Rectal smooth muscle tissue (tissue), 1 donor: ENCODE data around the gene C20orf202.
"Not testable (repeated sequence)": the region's sequence is repeated elsewhere in the genome, so short reads cannot be mapped to it uniquely, and the experiment has no call there.

ENCODE experiments used
- H3K27ac ChIP-seq: one replicate; pipeline ENCODE4 v1.7.0; 2013; ENCODE audit warnings: low read depth, low read length, inconsistent platforms
- H3K27me3 ChIP-seq: one replicate; pipeline ENCODE4 v1.7.0; 2013; ENCODE audit warnings: low read length; ENCODE audit not compliant: control insufficient read depth, insufficient read depth
- H3K36me3 ChIP-seq: one replicate; pipeline ENCODE4 v1.7.0; 2013; ENCODE audit warnings: low read length; ENCODE audit not compliant: control insufficient read depth, insufficient read depth
- H3K4me1 ChIP-seq: one replicate; pipeline ENCODE4 v1.7.0; 2013; ENCODE audit warnings: low read length; ENCODE audit not compliant: control insufficient read depth, insufficient read depth
- H3K4me3 ChIP-seq: one replicate; pipeline ENCODE4 v1.7.0; 2013; ENCODE audit warnings: low read length
- H3K9ac ChIP-seq: one replicate; pipeline ENCODE4 v1.7.0; 2013; ENCODE audit warnings: low read length

C20orf202 gene

DNA sequence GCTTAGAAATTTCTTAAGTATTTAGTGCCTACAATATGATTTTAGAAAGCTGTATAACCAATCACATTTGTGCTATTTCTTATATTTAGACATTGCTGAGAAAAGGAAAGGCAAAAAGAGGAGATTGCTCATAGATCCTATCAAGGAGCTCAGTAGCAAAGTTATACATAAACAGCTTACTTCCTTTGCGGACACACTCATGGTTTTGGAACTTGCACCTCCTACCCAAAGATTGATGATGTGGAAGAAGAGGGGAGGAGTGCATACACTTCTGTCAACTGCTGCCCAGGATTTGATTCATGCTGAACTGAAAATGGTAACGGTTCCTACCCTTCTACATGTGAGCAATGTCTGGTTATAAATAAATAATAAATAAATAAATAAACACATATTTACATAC lies 39.3 kb downstream of the C20orf202 start:
- Histone ChIP-seq H3K27me3 (no peaks in the 10 kb centered on the region), H3K36me3 (no peaks in the 10 kb centered on the region), H3K9ac (no peak overlapping the region), H3K27ac (no peak overlapping the region), H3K4me1 (no peaks in the 10 kb centered on the region), H3K4me3 (no peak overlapping the region)

DNA sequence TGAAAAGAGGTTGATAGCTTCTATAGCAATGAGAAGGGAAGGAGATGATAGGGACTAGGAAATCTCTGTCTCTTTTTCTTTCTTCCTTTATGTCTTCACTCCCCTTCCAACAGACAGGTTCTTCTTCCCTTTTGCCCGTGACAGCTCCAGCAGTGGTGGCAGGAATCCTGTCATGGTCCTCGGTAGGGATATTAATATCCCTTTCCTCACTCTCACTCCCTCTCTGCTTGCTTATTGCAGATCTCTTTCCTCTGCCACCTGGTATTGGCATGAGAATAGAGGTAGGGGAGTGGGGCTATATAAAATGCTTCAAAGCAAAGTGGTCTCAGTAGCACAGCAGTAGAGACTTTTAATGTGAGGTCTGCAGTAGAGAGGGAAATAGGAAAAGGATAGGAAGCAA lies 42.3 kb downstream of the C20orf202 start:
- H3K4me3 ChIP-seq = no peak overlapping the region
- H3K4me1 ChIP-seq = no peaks in the 10 kb centered on the region
- no peaks in the 10 kb centered on the region for H3K27me3 ChIP-seq
- H3K36me3 ChIP-seq = no peaks in the 10 kb centered on the region
- H3K27ac ChIP-seq = no peak overlapping the region
- H3K9ac ChIP-seq = no peak overlapping the region

DNA sequence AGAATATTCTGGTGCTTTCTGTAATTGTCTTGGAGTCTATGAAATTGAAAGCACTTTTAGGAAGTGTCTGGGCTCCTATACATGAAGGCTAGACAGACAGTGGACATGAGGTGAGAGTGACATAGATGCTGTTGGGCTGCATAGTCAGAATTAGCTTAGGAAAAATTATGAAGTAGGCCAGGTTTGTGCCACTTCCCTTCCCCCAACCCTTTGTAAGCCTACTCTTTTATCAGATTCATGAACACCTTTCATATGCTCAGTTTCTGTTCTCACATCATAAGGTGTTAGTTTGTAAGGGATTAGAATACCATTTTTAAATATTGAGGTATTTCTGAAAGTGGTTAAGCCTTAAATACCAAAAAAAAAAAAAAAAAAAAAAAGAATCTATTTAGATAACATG lies 44.4 kb downstream of the C20orf202 start:
- H3K27ac ChIP-seq = no peak overlapping the region
- H3K4me1 ChIP-seq = no peaks in the 10 kb centered on the region
- no peaks in the 10 kb centered on the region for H3K36me3 ChIP-seq
- no peaks in the 10 kb centered on the region for H3K27me3 ChIP-seq
- H3K4me3 ChIP-seq = no peak overlapping the region
- no peak overlapping the region for H3K9ac ChIP-seq

DNA sequence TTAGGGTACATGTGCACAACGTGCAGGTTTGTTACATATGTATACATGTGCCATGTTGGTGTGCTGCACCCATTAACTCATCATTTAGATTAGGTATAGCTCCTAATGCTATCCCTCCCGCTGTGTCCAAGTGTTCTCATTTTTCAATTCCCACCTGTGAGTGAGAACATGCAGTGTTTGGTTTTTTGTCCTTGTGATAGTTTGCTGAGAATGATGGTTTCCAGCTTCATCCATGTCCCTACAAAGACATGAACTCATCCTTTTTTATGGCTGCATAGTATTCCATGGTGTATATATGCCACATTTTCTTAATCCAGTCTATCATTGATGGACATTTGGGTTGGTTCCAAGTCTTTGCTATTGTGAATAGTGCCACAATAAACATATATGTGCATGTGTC lies 47.0 kb downstream of the C20orf202 start:
- H3K36me3 ChIP-seq, H3K9ac ChIP-seq, H3K4me3 ChIP-seq, H3K27me3 ChIP-seq, H3K4me1 ChIP-seq, H3K27ac ChIP-seq: not testable (repeated sequence)

DNA sequence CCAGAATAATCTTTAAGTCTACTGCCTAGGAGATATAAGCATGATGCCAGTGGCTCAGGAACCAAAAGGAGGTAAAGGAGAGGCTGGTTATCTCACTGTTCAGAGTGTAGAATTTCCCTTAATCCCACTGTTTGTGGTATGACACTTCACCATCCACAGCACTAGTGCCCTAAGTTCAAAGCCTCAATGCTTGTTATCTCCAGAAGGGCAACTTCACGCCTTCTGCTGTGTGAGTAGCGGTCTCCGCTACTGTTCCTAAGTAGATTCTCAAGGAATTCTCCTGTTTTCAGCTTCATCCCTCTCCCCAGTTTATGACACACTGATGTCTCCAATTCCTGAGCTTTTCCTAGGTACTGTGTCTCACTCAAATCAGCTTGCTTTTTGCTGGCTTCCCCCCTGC lies 49.2 kb downstream of the C20orf202 start:
- H3K4me3 ChIP-seq = no peak overlapping the region
- no peaks in the 10 kb centered on the region for H3K27me3 ChIP-seq
- no peak overlapping the region for H3K9ac ChIP-seq
- H3K27ac ChIP-seq = no peak overlapping the region
- H3K4me1 ChIP-seq = no peaks in the 10 kb centered on the region
- H3K36me3 ChIP-seq = no peaks in the 10 kb centered on the region

DNA sequence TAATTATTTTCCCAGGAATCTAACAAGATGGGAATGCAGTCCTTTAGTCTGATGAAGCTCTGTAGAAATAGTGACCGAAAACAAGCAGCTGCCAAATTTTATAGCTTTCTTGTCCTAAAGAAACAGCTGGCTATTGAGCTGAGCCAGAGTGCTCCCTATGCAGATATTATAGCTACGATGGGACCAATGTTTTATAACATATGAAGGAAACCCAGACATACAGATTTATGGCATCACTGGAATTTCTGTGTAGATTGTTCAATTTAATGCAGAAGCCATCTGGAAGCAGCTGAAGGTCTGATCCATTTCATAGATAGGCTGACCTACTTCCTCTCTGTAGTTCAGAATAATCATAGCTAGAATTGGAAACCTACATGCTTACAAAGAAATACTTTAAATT lies 51.0 kb downstream of the C20orf202 start:
- H3K4me3 ChIP-seq = no peak overlapping the region
- H3K36me3 ChIP-seq = no peaks in the 10 kb centered on the region
- no peak overlapping the region for H3K9ac ChIP-seq
- no peaks in the 10 kb centered on the region for H3K4me1 ChIP-seq
- H3K27ac ChIP-seq = no peak overlapping the region
- no peaks in the 10 kb centered on the region for H3K27me3 ChIP-seq

DNA sequence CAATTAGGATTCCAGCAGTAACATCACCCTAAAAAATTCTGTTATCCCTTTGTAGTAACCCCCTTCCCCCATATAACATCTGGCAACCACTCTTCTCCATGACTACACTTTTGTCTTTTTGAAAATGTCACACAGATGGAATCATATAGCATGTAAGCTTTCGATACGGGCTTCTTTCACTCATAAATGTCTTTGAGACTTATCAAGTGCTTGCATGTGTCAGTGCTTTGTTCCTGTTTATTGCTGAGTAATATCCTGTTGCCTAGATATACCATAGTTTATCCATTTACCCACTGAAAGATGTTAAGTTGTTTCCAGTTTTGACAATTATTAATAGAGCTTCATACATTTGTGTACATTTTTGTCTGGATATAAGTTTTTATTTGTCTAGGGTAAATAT lies 52.4 kb downstream of the C20orf202 start:
- no peak overlapping the region for H3K27ac ChIP-seq
- H3K4me1 ChIP-seq = no peaks in the 10 kb centered on the region
- no peaks in the 10 kb centered on the region for H3K36me3 ChIP-seq
- H3K4me3 ChIP-seq = no peak overlapping the region
- no peaks in the 10 kb centered on the region for H3K27me3 ChIP-seq
- no peak overlapping the region for H3K9ac ChIP-seq
